Measurements from ENCODE around the gene FJX1. TPM values are rescaled to one million over a fixed set of nuclear protein-coding genes. Genes with fewer than 3 reads are reported as not detected.

The FJX1 gene
- total RNA-seq, 1 experiment from 2014 or later, result 8.3 TPM

DNA sequence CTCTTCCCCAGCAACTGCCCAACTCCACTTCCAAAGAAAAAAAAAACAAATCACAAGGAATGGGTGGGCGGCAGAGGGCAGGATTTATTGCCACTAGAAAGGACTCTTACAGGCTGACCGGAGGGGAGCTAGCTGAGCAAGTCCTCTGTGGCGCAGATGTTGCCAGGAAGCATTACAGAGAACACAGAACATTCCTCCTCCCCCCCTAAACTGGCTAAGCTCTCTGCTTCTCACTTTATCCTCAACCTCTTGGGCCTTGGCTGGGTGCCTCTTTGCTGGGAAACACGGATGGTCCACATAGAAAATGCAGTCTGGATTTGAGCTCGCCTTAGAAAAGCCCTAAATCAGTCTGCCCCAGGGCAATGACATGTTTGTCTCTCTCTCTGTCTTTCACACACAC, 12.6 kb upstream of the FJX1 start (continued):
- TF ChIP-seq, protein P1, sequence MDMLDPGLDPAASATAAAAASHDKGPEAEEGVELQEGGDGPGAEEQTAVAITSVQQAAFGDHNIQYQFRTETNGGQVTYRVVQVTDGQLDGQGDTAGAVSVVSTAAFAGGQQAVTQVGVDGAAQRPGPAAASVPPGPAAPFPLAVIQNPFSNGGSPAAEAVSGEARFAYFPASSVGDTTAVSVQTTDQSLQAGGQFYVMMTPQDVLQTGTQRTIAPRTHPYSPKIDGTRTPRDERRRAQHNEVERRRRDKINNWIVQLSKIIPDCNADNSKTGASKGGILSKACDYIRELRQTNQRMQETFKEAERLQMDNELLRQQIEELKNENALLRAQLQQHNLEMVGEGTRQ (CRISPR knock-in tag; IDR thresholded peaks at IDR 0.05), result no peak

DNA sequence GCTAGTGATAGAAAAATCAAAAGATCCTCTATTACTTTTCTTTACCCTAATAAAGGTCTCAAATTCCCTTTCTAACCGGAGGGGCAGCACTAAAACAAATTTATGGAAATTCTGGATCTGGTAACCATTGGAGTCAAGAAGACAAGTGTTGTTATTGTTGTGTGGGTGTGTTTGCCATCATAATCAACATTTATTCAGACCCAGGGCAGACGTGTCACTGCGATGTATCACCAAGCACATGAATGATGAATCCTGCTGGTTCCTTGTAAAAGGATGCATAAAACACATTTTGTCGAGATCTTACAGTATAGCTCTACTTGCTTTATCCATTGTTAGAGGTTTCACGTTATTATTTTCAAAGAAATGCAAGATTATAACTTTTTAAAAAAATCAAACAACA, 12.1 kb upstream of the FJX1 start:
- CTCF ChIA-PET, result interaction anchor here (0.7 to 1.7 kb wide), 3 partner anchors 25 to 216 kb away, joined by 3 to 9 read pairs (median 3); no protein-coding TSS in a partner anchor
- POLR2A ChIA-PET, result no interaction called here
- no peak for DNase-seq (ENCODE audit: low spot score)

More for the DNA sequence above, 12.1 kb upstream of the FJX1 start:
- Mint-ChIP-seq H3K9me3 (no peaks in the 10 kb centered on the region), H3K4me3 (no peak overlapping the region), H3K36me3 (no peaks in the 10 kb centered on the region), H3K27me3 (ENCODE audit: low read depth) (peaks cover 12% of the 10 kb centered on the region; the same call in 1 of the 2 replicates), H3K4me1 (peaks cover 13% of the 10 kb centered on the region), H3K27ac (no peak overlapping the region)
- TF ChIP-seq, protein P2, sequence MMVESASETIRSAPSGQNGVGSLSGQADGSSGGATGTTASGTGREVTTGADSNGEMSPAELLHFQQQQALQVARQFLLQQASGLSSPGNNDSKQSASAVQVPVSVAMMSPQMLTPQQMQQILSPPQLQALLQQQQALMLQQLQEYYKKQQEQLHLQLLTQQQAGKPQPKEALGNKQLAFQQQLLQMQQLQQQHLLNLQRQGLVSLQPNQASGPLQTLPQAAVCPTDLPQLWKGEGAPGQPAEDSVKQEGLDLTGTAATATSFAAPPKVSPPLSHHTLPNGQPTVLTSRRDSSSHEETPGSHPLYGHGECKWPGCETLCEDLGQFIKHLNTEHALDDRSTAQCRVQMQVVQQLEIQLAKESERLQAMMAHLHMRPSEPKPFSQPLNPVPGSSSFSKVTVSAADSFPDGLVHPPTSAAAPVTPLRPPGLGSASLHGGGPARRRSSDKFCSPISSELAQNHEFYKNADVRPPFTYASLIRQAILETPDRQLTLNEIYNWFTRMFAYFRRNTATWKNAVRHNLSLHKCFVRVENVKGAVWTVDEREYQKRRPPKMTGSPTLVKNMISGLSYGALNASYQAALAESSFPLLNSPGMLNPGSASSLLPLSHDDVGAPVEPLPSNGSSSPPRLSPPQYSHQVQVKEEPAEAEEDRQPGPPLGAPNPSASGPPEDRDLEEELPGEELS (CRISPR knock-in tag; IDR thresholded peaks at IDR 0.05), result no peak
- TF ChIP-seq, protein P3, sequence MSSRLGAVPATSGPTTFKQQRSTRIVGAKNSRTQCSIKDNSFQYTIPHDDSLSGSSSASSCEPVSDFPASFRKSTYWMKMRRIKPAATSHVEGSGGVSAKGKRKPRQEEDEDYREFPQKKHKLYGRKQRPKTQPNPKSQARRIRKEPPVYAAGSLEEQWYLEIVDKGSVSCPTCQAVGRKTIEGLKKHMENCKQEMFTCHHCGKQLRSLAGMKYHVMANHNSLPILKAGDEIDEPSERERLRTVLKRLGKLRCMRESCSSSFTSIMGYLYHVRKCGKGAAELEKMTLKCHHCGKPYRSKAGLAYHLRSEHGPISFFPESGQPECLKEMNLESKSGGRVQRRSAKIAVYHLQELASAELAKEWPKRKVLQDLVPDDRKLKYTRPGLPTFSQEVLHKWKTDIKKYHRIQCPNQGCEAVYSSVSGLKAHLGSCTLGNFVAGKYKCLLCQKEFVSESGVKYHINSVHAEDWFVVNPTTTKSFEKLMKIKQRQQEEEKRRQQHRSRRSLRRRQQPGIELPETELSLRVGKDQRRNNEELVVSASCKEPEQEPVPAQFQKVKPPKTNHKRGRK (CRISPR knock-in tag; IDR thresholded peaks at IDR 0.05; ENCODE audit: borderline replicate concordance), result no peak
- TF ChIP-seq, protein P4, sequence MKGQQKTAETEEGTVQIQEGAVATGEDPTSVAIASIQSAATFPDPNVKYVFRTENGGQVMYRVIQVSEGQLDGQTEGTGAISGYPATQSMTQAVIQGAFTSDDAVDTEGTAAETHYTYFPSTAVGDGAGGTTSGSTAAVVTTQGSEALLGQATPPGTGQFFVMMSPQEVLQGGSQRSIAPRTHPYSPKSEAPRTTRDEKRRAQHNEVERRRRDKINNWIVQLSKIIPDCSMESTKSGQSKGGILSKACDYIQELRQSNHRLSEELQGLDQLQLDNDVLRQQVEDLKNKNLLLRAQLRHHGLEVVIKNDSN (CRISPR knock-in tag; IDR thresholded peaks at IDR 0.05), result no peak
- TF ChIP-seq TP53 (CRISPR knock-in tag; IDR thresholded peaks at IDR 0.05) (no peak), NR1H2 (CRISPR knock-in tag; IDR thresholded peaks at IDR 0.05) (no peak), KAT7 (CRISPR knock-in tag; IDR thresholded peaks at IDR 0.05; ENCODE audit: borderline replicate concordance) (no peak), EMX1 (CRISPR knock-in tag; IDR thresholded peaks at IDR 0.05) (no peak)
- TF ChIP-seq, protein P5, sequence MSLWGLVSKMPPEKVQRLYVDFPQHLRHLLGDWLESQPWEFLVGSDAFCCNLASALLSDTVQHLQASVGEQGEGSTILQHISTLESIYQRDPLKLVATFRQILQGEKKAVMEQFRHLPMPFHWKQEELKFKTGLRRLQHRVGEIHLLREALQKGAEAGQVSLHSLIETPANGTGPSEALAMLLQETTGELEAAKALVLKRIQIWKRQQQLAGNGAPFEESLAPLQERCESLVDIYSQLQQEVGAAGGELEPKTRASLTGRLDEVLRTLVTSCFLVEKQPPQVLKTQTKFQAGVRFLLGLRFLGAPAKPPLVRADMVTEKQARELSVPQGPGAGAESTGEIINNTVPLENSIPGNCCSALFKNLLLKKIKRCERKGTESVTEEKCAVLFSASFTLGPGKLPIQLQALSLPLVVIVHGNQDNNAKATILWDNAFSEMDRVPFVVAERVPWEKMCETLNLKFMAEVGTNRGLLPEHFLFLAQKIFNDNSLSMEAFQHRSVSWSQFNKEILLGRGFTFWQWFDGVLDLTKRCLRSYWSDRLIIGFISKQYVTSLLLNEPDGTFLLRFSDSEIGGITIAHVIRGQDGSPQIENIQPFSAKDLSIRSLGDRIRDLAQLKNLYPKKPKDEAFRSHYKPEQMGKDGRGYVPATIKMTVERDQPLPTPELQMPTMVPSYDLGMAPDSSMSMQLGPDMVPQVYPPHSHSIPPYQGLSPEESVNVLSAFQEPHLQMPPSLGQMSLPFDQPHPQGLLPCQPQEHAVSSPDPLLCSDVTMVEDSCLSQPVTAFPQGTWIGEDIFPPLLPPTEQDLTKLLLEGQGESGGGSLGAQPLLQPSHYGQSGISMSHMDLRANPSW (CRISPR knock-in tag; conservative IDR thresholded peaks at IDR 0.05; ENCODE audit: low read depth), result no peak
- TF ChIP-seq, protein P6, sequence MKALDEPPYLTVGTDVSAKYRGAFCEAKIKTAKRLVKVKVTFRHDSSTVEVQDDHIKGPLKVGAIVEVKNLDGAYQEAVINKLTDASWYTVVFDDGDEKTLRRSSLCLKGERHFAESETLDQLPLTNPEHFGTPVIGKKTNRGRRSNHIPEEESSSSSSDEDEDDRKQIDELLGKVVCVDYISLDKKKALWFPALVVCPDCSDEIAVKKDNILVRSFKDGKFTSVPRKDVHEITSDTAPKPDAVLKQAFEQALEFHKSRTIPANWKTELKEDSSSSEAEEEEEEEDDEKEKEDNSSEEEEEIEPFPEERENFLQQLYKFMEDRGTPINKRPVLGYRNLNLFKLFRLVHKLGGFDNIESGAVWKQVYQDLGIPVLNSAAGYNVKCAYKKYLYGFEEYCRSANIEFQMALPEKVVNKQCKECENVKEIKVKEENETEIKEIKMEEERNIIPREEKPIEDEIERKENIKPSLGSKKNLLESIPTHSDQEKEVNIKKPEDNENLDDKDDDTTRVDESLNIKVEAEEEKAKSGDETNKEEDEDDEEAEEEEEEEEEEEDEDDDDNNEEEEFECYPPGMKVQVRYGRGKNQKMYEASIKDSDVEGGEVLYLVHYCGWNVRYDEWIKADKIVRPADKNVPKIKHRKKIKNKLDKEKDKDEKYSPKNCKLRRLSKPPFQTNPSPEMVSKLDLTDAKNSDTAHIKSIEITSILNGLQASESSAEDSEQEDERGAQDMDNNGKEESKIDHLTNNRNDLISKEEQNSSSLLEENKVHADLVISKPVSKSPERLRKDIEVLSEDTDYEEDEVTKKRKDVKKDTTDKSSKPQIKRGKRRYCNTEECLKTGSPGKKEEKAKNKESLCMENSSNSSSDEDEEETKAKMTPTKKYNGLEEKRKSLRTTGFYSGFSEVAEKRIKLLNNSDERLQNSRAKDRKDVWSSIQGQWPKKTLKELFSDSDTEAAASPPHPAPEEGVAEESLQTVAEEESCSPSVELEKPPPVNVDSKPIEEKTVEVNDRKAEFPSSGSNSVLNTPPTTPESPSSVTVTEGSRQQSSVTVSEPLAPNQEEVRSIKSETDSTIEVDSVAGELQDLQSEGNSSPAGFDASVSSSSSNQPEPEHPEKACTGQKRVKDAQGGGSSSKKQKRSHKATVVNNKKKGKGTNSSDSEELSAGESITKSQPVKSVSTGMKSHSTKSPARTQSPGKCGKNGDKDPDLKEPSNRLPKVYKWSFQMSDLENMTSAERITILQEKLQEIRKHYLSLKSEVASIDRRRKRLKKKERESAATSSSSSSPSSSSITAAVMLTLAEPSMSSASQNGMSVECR (CRISPR knock-in tag; IDR thresholded peaks at IDR 0.05; ENCODE audit: borderline replicate concordance), result no peak
- TF ChIP-seq, protein P7, sequence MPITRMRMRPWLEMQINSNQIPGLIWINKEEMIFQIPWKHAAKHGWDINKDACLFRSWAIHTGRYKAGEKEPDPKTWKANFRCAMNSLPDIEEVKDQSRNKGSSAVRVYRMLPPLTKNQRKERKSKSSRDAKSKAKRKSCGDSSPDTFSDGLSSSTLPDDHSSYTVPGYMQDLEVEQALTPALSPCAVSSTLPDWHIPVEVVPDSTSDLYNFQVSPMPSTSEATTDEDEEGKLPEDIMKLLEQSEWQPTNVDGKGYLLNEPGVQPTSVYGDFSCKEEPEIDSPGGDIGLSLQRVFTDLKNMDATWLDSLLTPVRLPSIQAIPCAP (CRISPR knock-in tag; IDR thresholded peaks at IDR 0.05), result no peak
- no peak for ATAC-seq
